Kasumi-1 (cell line): ENCODE measurements around the gene RNPC3.
A peak's percentile ranks its signal among the peaks of the same experiment; 100 is the strongest.

Experiments used
- DNase-seq, 2 experiments: peaks; one replicate each; lab custom pipeline; 2025; lab: John Stamatoyannopoulos, UW

RNPC3 gene, protein sequence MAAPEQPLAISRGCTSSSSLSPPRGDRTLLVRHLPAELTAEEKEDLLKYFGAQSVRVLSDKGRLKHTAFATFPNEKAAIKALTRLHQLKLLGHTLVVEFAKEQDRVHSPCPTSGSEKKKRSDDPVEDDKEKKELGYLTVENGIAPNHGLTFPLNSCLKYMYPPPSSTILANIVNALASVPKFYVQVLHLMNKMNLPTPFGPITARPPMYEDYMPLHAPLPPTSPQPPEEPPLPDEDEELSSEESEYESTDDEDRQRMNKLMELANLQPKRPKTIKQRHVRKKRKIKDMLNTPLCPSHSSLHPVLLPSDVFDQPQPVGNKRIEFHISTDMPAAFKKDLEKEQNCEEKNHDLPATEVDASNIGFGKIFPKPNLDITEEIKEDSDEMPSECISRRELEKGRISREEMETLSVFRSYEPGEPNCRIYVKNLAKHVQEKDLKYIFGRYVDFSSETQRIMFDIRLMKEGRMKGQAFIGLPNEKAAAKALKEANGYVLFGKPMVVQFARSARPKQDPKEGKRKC

GRCh38 chr1:103525607-103526507 is at the start of gene RNPC3:
Gene RNPC3, plus strand, starts transcription at chr1:103525699. Its CDS starts 372 bp downstream, at chr1:103526071.
- DNase-seq, result peak; percentile 93

DNA sequence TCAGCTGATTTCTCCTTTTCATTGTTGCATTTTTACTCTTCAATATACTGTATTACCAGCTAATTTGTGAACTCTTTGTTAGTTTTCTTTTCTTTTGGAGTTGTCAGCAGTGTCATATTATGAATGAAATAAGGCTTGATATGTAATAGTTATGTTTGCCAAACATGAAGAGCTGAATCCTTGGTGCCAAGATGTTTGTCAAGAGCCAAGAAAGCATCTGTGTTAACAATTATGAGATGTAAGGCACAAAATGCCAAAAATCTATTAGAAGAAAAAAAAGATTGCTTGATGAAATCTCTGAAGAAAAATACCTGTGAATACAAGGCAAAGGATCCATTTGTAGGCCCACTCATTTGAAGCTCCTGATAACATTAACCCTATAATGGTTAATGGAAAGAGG is 48.4 kb upstream of the RNPC3 start:
- DNase-seq, result no peak

DNA sequence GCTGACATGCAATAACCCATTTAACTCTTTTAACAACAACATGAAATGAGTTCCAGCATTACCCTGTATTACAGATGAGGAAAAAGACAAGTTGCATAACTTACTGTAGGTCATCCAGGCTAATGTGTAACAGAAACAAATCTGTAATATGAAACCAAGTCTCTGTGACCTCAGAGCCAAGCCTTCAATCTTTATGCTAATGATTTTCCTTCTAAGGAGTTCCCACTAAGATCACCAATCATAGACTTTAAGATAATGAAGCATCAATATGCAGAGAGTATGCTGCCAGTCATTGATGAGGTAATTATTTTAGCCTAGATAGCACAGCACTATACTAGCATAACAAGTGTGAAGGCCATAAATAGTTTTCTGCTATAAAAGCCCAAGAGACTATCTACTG is 35.6 kb upstream of the RNPC3 start:
- no peak for DNase-seq

- DNase-seq, result no peak
Observed at GRCh38 chr1:103492003-103492625, 33.4 kb upstream of the RNPC3 start.

- no peak for DNase-seq
Observed at GRCh38 chr1:103496014-103496635, 29.4 kb upstream of the RNPC3 start.

DNA sequence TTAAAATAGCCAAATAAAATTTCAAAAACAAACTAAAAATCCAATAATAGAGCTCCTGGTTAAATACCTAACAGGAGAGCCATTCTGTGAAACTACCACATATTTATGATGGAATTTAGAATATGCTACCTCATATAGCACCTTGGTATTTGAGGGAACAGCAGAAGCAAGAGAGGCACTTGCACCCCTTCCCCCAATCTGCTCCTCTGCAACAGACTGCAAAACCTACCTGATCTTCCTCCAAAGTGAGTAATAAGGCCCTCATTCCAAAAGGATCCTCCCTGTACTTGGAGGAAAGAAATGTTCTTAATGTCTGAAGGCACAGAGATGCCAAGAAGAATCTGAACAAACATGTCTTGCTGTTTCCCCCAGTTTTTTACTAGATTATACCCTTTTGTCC is 28.1 kb upstream of the RNPC3 start:
- DNase-seq, result no peak

GRCh38 chr1:103509250-103509649 is 16.2 kb upstream of the RNPC3 start:
- peak in 1 of 2 experiments; percentile 22 for DNase-seq

DNA sequence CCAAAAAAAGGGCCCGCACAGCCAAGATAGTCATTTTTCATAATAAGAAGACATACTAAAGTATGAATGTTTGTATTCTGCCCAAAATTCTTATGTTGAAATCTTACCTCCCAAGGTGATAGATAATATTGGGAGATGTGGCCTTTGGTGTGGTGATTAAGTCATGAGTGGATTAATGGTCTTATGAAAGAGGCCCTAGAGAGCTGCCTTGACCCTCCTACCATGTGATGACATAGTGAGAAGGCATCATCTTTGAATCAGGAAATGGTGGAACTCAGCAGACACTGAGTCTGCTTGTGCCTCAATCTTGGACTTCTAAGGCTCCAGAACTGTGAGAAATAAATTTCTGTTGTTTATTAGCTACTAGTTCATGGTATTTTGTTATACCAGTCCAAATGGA is 11.8 kb upstream of the RNPC3 start:
- DNase-seq, result no peak

DNA sequence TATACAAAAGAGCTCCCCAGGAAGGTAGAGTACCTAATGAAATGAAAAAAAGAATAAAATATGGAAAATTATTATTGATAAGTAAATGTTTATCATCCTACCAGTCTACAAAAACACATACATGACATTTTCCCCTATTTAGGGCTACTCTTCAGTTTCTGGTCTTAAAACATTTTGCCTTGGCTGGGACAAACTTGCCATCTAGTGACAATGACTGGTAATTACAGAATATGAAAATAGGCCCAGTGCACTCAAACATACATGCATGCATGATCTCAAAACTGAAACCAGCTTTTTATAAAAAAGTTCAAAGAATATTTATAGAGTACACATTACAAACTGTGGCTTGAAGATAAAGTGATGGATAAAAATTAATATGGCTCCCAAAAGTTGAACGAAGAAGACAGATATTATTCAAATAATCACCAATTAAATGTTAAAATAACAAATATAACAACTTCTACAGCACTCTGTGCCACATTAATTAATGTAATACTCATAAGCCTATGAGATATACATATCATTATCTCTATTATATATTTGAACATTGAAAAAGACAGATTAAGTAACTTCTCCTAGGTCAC is 10.5 kb upstream of the RNPC3 start:
- peak; percentile 72 to 82 for DNase-seq

- no peak for DNase-seq
Observed at GRCh38 chr1:103516283-103516682, 9.2 kb upstream of the RNPC3 start.

DNA sequence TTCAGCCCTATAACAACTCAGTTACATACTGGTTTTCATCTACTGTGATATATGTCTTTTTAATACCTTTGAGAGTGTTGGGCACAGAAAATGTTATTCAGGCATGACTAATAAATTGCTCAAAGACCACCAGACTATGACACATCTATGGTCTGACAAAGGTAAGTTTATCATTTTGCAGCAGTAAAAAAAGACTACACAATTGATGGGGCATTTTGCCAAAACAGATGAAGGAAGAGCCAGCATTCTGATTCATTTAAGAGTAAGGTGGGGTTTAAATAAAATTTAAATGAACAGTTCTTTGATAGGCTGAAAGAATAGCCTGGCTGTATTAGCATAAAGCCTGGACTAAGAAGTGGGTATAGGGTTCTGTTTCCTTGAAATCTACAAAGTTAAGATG is 8.8 kb upstream of the RNPC3 start:
- no peak for DNase-seq

GRCh38 chr1:103517380-103518047 is 8.0 kb upstream of the RNPC3 start:
- no peak for DNase-seq

DNA sequence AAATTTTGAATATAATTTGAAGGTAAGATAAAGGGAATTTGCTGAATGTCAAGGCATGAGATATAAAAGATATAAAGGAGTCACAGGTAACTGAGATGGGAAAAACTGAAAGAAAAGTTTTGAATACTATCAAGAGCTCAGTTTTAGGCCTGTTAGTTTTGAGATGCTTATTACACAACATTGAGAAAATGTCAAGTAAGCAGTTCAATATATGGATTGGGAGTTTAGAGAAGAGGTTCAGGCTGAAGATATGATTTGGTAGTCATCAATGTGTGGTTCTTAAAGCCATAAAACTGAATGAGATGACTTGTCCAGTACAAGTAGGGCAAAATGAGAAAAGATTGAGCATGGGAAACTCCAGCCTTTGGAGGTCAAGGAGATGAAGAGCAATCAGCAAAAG is 4.7 kb upstream of the RNPC3 start:
- no peak for DNase-seq

DNA sequence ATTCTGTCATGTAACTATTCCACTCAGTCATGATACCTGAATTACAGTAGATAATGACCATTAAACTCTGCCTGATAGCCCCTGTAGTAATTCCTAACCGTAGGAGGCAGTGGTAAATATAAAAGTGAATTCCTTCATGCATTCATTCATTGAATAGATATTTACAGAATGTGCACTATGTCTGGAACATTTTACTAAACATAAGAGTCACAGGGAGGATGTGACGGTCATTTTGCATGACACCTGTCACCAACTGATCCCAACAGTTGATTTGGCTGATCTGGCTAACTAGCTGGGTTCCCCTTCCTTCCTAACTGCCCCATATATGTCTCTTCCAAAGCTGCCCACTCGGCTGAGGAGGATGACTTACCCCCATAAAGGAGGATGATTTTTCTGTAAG is 2.2 kb upstream of the RNPC3 start:
- no peak for DNase-seq

- peak; percentile 28 to 47 for DNase-seq
Observed at GRCh38 chr1:103525114-103525606, 339 bp upstream of the RNPC3 start.

DNA sequence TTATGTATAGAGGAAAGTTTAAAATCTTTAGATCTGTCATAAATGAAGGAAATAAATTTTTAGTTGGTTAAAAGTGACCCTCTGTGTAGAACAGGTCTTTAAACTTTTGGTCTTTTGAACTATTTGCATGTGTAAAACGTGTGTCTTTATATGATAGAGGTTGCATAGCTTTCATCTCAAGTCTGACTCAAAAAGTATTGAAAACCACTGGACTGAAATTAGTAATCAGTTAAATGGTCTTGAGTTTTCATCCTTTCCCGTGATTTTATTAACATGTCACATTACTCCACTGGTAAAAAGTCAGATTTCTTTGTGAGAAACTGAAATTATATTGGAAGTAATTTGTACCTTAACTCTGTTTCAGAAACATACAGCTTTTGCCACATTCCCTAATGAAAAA is 1.8 kb downstream of the RNPC3 start:
- DNase-seq, result no peak

DNA sequence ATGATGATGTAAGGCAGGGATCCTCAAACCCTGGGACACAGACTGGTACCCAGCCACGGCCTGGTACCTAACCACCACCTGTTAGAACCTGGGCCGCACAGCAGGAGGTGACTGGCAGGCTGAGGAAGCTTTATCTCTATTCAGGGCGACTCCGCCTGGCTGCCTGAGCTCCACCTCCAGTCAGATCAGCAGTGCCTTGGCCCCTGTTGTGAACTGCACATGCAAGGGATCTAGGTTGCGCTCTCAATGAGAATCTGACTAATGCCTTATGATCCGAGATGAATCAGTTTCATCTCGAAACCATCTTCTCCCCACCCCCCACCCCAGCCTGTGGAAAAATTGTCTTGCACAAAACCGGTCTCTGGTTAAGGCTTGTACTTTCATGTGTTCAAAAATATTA is 4.2 kb downstream of the RNPC3 start:
- no peak for DNase-seq

DNA sequence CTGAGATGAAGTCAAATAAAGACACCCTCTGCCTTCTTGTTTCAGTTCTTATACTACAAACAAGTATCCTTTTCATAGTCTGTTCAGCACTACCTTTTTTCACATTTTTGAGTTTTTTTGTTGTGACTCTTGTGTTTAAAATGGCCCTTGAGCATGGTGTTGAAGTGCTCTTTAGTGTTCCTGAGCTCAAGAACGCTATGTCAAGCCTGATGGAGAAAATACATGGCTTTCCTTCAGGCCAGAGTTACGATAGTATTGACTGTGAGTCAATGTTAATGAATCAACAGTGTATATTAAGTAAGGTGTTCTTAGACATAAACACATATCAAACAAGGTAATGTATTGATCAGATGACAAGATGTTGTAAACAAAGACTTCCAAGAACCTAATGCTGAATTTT is 12.7 kb downstream of the RNPC3 start:
- no peak for DNase-seq

- DNase-seq, result no peak
Observed at GRCh38 chr1:103541431-103541830, 15.9 kb downstream of the RNPC3 start.

GRCh38 chr1:103546496-103546895 is 21.0 kb downstream of the RNPC3 start:
- DNase-seq, result no peak

- no peak for DNase-seq
Observed at GRCh38 chr1:103547840-103548239, 22.3 kb downstream of the RNPC3 start.
